NB4 (cell line): ENCODE results near the gene PKIG.
"Not testable (repeated sequence)": the region's sequence is repeated elsewhere in the genome, so short reads cannot be mapped to it uniquely, and the experiment has no call there.

Experiments used
- DNase-seq: peaks from one replicate; pipeline ENCODE4 v3.0.0; 2010; ENCODE audit warnings: low read depth
- H3K4me3 ChIP-seq: one replicate; pipeline ENCODE4 v1.5.1; 2011; ENCODE audit warnings: mild to moderate bottlenecking, low read depth, low read length, moderate library complexity
- CTCF ChIP-seq: IDR thresholded peaks from one replicate; pipeline ENCODE4 v1.5.1; 2012; ENCODE audit warnings: low read depth, low read length
- MAX ChIP-seq: IDR thresholded peaks from 2 replicates; pipeline ENCODE4 v1.6.1; 2011; ENCODE audit warnings: low read depth, low read length
- MYC ChIP-seq: IDR thresholded peaks from 2 replicates; pipeline ENCODE4 v1.6.1; 2011; ENCODE audit warnings: low read depth, low read length
- POLR2A ChIP-seq: IDR thresholded peaks from 2 replicates; pipeline ENCODE4 v1.6.1; 2011; ENCODE audit warnings: mild to moderate bottlenecking; ENCODE audit not compliant: insufficient read length; ENCODE audit errors: extremely low read depth

Gene PKIG

GRCh38 chr20:44651684-44652423, 69.5 kb downstream of the PKIG start, which contains the start of gene ADA:
Gene ADA, minus strand, starts transcription at chr20:44651699. Its CDS starts 92 bp downstream, at chr20:44651607.
- DNase-seq: peak; percentile 73
- H3K4me3 ChIP-seq: peak within 1 kb of the TSS; percentile 63
- TF ChIP-seq POLR2A: peak; percentile 40
- no peak for TF ChIP-seq MYC

- DNase-seq: no peak
- H3K4me3 ChIP-seq: no peak overlapping the region
- no peak for TF ChIP-seq POLR2A
- no peak for TF ChIP-seq CTCF
- TF ChIP-seq MAX: no peak
- TF ChIP-seq MYC: no peak
Measured at GRCh38 chr20:44653546-44653945, 71.2 kb downstream of the PKIG start.

GRCh38 chr20:44654210-44654609, 71.8 kb downstream of the PKIG start:
- not testable (repeated sequence) for DNase-seq, H3K4me3 ChIP-seq

- DNase-seq: no peak
- TF ChIP-seq POLR2A (no peak), MYC (no peak), MAX (no peak), CTCF (no peak)
- H3K4me3 ChIP-seq: no peak overlapping the region
Measured at GRCh38 chr20:44656448-44656847, 74.1 kb downstream of the PKIG start.

- no peak for DNase-seq
- no peak overlapping the region for H3K4me3 ChIP-seq
- no peak for TF ChIP-seq POLR2A
- TF ChIP-seq CTCF: no peak
- no peak for TF ChIP-seq MAX
- TF ChIP-seq MYC: no peak
Measured at GRCh38 chr20:44657875-44658274, 75.5 kb downstream of the PKIG start.

- no peak for DNase-seq
- TF ChIP-seq POLR2A (no peak), MYC (no peak), MAX (no peak), CTCF (no peak)
- H3K4me3 ChIP-seq: no peak overlapping the region
Measured at GRCh38 chr20:44658810-44659209, 76.4 kb downstream of the PKIG start.

- no peak overlapping the region for H3K4me3 ChIP-seq
- DNase-seq: no peak
- TF ChIP-seq MYC: no peak
- no peak for TF ChIP-seq CTCF
- TF ChIP-seq POLR2A: no peak
- TF ChIP-seq MAX: no peak
Measured at GRCh38 chr20:44659931-44660330, 77.6 kb downstream of the PKIG start.
